Forelimb muscle (tissue), 1 donor: Measurements from ENCODE around the gene BANP. TPM values are rescaled to one million over a fixed set of nuclear protein-coding genes. Genes with fewer than 3 reads are reported as not detected.
"Not testable (repeated sequence)": the region's sequence is repeated elsewhere in the genome, so short reads cannot be mapped to it uniquely, and the experiment has no call there.

Experiments
- DNase-seq: peaks from one replicate; pipeline ENCODE4 v3.0.0-alpha.2; 2013; ENCODE audit warnings: low read depth
- polyA plus RNA-seq: library from polyadenylated mRNA; unstranded; fragments of 120-200 nt; gene quantifications from one replicate; pipeline ENCODE4 v1.2.1, GENCODE V29; 2013; ENCODE audit not compliant: insufficient read length

Gene BANP
- polyA plus RNA-seq, 1 donor = 14.0 TPM

- no peak for DNase-seq
Observed at GRCh38 chr16:88014954-88015805, 63.9 kb downstream of the BANP start.

- DNase-seq = no peak
Observed at GRCh38 chr16:88015806-88016140, 64.5 kb downstream of the BANP start.

GRCh38 chr16:88016386-88016785 is 65.2 kb downstream of the BANP start:
- DNase-seq = not testable (repeated sequence)

- no peak for DNase-seq
Observed at GRCh38 chr16:88016964-88017363, 65.7 kb downstream of the BANP start.

- no peak for DNase-seq
Observed at GRCh38 chr16:88017587-88018101, 66.4 kb downstream of the BANP start.

GRCh38 chr16:88018382-88018781 is 67.1 kb downstream of the BANP start:
- DNase-seq = not testable (repeated sequence)

- DNase-seq = not testable (repeated sequence)
Observed at GRCh38 chr16:88019041-88019820, 68.0 kb downstream of the BANP start.

GRCh38 chr16:88019821-88020515 is 68.7 kb downstream of the BANP start:
- DNase-seq = no peak

- no peak for DNase-seq
Observed at GRCh38 chr16:88020516-88020885, 69.3 kb downstream of the BANP start.

- not testable (repeated sequence) for DNase-seq
Observed at GRCh38 chr16:88021041-88021970, 70.1 kb downstream of the BANP start.

GRCh38 chr16:88022076-88023042 is 71.1 kb downstream of the BANP start:
- no peak for DNase-seq

- DNase-seq = no peak
Observed at GRCh38 chr16:88023366-88023765, 72.1 kb downstream of the BANP start.

- no peak for DNase-seq
Observed at GRCh38 chr16:88023786-88024185, 72.6 kb downstream of the BANP start.

- not testable (repeated sequence) for DNase-seq
Observed at GRCh38 chr16:88024491-88025085, 73.4 kb downstream of the BANP start.

- not testable (repeated sequence) for DNase-seq
Observed at GRCh38 chr16:88025086-88025492, 73.9 kb downstream of the BANP start.

GRCh38 chr16:88025828-88026555 is 74.8 kb downstream of the BANP start:
- not testable (repeated sequence) for DNase-seq

- DNase-seq = no peak
Observed at GRCh38 chr16:88026964-88027938, 76.0 kb downstream of the BANP start.
